Epithelial cell of esophagus (primary cell): Measurements from ENCODE around the gene SLC16A13.
"Not testable (repeated sequence)": the region's sequence is repeated elsewhere in the genome, so short reads cannot be mapped to it uniquely, and the experiment has no call there.

Experiments used
- DNase-seq: peaks from one replicate; pipeline ENCODE4 v3.0.0; 2010; ENCODE audit warnings: low read depth
- H3K4me3 ChIP-seq: 2 replicates; pipeline ENCODE4 v1.5.1; 2011; ENCODE audit warnings: mild to moderate bottlenecking, low read length, control low read depth
- TF ChIP-seq, protein P1 (sequence below): IDR thresholded peaks from 2 replicates; pipeline ENCODE4 v1.5.1; 2011; ENCODE audit warnings: low read depth, mild to moderate bottlenecking, low read length, control low read depth, inconsistent platforms; ENCODE audit not compliant: insufficient read depth; ENCODE audit errors: missing control alignments

The SLC16A13 gene, protein sequence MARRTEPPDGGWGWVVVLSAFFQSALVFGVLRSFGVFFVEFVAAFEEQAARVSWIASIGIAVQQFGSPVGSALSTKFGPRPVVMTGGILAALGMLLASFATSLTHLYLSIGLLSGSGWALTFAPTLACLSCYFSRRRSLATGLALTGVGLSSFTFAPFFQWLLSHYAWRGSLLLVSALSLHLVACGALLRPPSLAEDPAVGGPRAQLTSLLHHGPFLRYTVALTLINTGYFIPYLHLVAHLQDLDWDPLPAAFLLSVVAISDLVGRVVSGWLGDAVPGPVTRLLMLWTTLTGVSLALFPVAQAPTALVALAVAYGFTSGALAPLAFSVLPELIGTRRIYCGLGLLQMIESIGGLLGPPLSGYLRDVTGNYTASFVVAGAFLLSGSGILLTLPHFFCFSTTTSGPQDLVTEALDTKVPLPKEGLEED

DNA sequence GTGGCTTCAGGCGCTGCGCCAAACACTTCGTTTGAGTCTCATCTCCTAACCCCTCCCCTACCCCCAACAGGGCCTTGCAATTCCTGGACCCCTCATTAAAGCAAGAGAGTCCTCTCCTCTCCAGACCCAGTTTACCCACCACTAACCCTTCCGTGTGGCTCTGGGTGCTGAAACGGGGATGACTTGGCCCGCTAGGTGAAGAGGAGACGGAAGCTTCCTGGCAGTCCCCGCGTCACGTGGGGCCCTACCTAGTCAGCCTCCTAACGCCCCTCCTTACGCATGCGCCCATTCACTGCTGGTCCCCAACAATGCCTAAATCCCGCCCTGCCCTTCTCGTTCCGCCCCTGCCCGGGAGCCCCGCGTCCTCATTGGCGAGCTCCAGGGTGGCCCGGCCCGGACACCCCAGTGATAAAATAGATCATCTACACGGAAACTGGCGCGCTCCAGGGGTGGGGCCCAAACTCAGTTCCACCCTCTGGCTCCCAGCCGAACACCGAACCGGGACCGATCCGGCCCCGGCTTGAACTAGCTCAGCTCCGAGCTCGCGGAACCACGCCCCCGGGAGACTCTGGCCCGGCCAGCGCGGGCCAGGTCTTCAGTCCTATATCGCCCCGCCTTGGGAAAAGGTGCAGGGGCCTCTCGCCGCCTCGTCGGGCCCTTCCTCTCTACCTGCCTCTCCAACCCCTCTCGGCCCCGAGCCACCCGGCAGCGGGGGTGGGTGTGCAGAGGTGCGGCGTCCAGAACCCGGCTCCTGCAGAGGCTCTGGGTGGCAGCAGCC is at the start of gene SLC16A13:
Gene SLC16A13, plus strand, starts transcription at position 425 of the 778 bp plus-strand sequence. CDS start 368 bp downstream, outside the sequence.
- peak; percentile 99 for DNase-seq
- peak within 1 kb of the TSS; percentile 65 for H3K4me3 ChIP-seq
- TF ChIP-seq, protein P1, sequence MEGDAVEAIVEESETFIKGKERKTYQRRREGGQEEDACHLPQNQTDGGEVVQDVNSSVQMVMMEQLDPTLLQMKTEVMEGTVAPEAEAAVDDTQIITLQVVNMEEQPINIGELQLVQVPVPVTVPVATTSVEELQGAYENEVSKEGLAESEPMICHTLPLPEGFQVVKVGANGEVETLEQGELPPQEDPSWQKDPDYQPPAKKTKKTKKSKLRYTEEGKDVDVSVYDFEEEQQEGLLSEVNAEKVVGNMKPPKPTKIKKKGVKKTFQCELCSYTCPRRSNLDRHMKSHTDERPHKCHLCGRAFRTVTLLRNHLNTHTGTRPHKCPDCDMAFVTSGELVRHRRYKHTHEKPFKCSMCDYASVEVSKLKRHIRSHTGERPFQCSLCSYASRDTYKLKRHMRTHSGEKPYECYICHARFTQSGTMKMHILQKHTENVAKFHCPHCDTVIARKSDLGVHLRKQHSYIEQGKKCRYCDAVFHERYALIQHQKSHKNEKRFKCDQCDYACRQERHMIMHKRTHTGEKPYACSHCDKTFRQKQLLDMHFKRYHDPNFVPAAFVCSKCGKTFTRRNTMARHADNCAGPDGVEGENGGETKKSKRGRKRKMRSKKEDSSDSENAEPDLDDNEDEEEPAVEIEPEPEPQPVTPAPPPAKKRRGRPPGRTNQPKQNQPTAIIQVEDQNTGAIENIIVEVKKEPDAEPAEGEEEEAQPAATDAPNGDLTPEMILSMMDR, result no peak

DNA sequence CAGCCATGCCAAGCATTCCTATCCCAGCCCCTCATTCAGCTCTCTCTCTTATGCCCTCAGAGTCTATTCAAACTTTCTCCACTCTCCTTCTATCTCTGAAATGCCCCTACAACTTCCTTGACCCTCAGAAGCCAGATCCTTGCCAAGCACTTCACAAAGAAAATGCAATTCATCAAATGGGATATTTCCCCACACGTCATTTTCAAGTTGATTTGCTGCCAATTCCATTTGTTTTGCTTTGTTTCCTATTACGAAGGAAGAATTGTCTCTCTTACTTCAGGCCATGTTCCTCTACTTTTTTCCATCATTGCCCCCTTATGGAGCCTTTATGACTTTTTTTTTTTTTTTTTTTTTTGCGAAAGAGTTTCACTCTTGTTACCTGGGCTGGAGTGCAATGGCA is 49.1 kb upstream of the SLC16A13 start:
- no peak overlapping the region for H3K4me3 ChIP-seq
- DNase-seq, result no peak
- TF ChIP-seq, protein P1, result no peak

DNA sequence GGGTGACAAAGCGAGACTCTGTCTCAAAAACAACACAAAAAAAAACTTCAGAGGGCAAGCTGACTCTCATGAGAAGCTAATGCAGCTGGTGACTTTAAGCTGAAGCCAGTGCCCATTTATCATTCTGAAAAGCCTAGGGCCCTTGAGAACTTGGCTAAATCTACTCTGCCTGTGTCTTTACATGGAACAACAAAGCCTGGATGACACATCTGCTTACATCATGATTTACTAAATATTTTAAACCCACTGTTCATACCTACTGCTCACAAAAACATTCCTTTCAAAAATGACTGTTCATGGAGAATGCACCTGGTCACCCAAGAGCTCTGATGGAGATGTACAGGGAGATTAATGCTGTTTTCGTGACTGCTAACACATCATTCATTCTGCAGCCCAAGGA is 46.0 kb upstream of the SLC16A13 start:
- peak; percentile 54 for DNase-seq
- TF ChIP-seq, protein P1, result no peak
- H3K4me3 ChIP-seq, result no peak overlapping the region

DNA sequence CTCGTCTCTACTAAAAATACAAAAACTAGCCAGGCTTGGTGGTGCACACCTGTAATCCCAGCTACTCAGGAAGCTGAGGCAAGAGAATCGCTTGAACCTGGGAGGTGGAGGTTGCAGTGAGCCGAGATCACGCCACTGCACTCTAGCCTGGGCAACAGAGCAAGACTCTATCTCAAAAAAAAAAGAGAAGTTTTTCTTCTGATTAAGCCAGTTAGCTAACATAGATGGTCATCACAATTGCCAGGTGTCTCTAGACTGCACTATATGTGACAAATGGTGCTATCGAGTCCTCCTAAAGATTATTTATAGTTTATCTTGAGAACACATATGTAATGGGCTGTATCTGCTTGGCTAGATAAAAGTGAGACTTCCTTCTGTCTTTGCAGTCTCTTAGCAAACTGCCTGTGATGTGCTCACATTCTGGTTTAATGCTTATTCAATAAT is 42.2 kb upstream of the SLC16A13 start:
- not testable (repeated sequence) for DNase-seq, H3K4me3 ChIP-seq

DNA sequence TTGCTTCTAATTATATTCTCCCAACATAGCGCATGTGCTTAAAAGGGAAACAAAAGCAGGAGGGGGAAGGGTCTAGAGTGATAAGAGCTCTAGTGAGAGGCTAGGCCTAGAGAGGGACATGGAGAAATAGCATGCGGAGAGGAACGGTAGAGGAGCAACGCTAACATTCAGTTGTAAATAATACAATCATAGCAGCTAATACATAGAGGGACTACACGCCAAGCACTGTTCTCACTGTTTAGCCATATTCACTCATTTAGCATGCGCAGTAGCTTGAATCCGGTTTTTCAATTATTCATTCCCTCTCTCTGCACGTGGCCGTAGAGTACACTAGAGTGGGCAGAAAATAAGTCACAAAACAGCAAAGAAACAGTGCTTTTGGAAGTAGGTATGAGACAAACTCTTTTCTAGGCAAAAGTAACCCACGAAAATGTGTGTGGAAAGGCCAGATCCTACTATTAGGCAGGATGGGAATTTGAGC is 41.7 kb upstream of the SLC16A13 start:
- TF ChIP-seq, protein P1, result no peak
- DNase-seq, result no peak
- H3K4me3 ChIP-seq, result no peak overlapping the region

DNA sequence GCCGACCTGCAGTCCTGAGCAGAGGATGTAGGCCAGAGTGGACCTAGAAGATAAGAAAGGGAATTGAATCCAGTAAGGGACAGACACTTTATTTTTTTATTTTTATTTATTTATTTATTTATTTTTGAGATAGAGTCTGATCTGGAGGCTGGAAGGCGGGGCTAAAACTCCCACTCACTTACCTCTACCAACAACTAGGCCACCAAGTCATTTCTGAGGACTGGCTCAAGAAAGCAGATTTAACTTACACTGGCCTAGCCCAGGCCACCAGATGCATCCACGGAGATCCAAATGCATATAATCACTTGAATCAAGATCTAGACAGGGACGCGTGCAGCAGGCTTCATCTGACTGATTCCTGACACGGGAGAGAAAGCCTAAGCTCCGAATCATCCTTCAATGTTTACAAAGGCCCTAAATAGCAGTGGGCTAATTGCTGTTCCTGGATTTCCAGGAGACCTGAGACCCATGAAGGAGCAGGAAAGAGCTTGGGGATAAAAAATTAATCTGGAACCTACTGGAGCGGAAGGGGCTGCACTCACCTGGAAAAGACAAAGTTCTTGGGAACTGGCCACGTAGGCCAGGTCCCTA is 41.1 kb upstream of the SLC16A13 start:
- peak overlapping the region; percentile 56 for H3K4me3 ChIP-seq
- TF ChIP-seq, protein P1, result no peak
- peak; percentile 32 for DNase-seq

DNA sequence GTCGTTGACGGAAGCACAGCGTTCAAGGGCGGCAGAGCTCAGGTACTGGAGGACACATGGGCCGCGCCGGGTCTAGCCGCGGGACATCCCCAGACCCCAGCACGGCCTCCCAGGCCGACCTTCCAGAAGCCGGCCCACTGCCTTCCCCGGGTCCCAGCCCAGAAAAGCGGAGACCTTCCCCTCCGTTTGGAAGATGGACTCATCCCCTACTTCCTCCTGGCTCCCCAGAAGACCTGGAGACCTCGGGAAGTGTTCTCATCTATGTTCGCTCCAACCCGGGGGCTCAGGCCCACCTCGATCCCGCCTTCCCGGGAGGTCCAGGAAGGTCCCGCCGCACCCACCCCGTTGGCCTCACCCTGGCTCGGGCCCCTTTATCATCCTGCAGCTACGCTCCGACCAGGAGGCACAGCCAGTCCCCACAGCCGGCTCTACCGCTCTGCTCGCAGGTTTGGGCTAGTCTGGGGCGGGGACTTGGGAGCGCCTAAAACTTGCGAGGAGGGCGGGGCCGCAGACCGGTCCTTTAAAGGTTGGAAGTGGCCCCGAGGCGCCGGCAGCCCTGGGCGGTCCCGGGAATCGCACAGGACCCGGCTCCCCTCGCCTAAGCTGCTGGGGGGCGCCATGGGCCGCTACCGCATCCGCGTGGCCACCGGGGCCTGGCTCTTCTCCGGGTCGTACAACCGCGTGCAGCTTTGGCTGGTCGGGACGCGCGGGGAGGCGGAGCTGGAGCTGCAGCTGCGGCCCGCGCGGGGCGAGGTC is 40.1 kb upstream of the SLC16A13 start, which contains the start of gene ALOX12:
Gene ALOX12, plus strand, starts transcription at position 550 of the 756 bp plus-strand sequence. Its CDS starts 69 bp downstream, at position 619.
- H3K4me3 ChIP-seq, result peak within 1 kb of the TSS; percentile 56
- DNase-seq, result peak; percentile 76
- TF ChIP-seq, protein P1, result no peak
